ENCODE measurements around the gene KCNS1. TPM values are rescaled to one million over a fixed set of nuclear protein-coding genes. Genes with fewer than 3 reads are reported as not detected.

The KCNS1 gene
- total RNA-seq, 1 donor from 2014 or later: not detected

DNA sequence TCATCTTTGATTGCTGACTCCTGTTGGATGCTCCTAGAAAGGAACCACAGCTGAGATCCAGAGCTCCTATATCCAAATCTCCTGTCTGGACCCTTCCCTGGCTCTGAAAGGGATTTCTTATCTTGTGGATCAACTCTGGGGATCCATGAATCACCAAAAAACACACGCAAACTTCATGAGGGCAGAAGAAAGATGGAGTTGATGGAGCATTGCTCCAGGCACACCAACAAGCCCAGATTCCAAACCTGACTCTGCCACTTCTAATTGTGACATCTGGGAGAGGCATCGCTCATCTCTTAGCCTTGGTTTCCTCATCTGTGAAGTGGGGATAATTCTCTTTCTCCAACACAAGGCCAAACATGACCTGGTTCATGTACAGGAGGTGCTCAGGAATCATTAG is 6.7 kb downstream of the KCNS1 start:
- no peaks in the 10 kb centered on the region for H3K36me3 Mint-ChIP-seq
- peaks cover 27% of the 10 kb centered on the region for H3K27me3 Mint-ChIP-seq (ENCODE audit: low read depth)
- no peak for DNase-seq (ENCODE audit: low spot score in 2 of 2, unreplicated experiment in 2 of 2)
- no peaks in the 10 kb centered on the region for H3K9me3 Mint-ChIP-seq
- H3K4me1 Mint-ChIP-seq: no peaks in the 10 kb centered on the region
- no peak for TF ChIP-seq CTCF (IDR thresholded peaks at IDR 0.05; ENCODE audit: unreplicated experiment)
- H3K4me3 Mint-ChIP-seq: no peak overlapping the region
- H3K27ac Mint-ChIP-seq: no peak overlapping the region

DNA sequence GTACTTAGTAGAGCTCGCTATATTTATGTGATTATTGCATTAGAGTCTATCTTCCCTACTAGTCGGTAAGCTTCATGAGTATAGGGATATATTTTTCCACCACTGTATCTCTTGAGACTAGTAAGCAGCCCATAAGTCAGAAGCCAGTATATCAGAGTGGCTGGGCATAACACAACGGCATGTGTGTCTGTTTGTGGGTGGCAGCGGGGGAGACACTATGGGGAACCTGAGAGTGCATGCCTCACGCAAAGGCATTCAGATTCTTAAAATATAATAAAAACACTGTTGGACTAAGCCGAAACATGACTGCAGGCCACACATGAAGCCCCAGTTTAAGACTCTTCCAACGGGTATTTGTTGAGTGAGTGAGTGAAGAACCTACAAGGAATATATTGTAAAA is 8.0 kb downstream of the KCNS1 start:
- peaks cover 3% of the 10 kb centered on the region for H3K4me1 Mint-ChIP-seq
- no peaks in the 10 kb centered on the region for H3K9me3 Mint-ChIP-seq
- no peaks in the 10 kb centered on the region for H3K36me3 Mint-ChIP-seq
- H3K27me3 Mint-ChIP-seq (ENCODE audit: low read depth): peaks cover 19% of the 10 kb centered on the region
- TF ChIP-seq CTCF (IDR thresholded peaks at IDR 0.05; ENCODE audit: unreplicated experiment): no peak
- no peak overlapping the region for H3K4me3 Mint-ChIP-seq
- DNase-seq (ENCODE audit: low spot score in 2 of 2, unreplicated experiment in 2 of 2): no peak
- no peak overlapping the region for H3K27ac Mint-ChIP-seq

DNA sequence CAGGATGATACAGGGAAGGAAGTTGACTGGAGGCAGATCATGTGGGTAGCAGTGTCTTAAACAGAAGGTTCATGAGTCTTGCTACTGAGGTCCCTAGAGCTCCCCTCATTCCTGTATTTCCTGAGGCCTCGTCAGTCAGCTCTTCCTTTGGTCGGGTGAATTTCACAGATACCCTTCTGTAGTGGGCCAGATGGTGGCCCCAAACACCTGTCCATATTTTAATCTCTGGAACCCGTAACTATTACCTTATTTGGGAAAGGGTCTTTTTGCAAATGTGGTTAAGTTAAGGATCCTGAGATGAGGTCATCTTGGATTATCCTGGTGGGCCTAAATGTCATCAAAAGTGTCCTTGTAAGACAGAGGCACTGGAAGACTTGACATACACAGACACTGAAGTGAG is 9.6 kb downstream of the KCNS1 start:
- peaks cover 6% of the 10 kb centered on the region for H3K4me1 Mint-ChIP-seq
- H3K36me3 Mint-ChIP-seq: peaks cover 3% of the 10 kb centered on the region
- TF ChIP-seq CTCF (IDR thresholded peaks at IDR 0.05; ENCODE audit: unreplicated experiment): no peak
- no peak for DNase-seq (ENCODE audit: low spot score in 2 of 2, unreplicated experiment in 2 of 2)
- peaks cover 6% of the 10 kb centered on the region for H3K27me3 Mint-ChIP-seq (ENCODE audit: low read depth)
- H3K27ac Mint-ChIP-seq: no peak overlapping the region
- peaks cover 4% of the 10 kb centered on the region for H3K9me3 Mint-ChIP-seq
- no peak overlapping the region for H3K4me3 Mint-ChIP-seq

DNA sequence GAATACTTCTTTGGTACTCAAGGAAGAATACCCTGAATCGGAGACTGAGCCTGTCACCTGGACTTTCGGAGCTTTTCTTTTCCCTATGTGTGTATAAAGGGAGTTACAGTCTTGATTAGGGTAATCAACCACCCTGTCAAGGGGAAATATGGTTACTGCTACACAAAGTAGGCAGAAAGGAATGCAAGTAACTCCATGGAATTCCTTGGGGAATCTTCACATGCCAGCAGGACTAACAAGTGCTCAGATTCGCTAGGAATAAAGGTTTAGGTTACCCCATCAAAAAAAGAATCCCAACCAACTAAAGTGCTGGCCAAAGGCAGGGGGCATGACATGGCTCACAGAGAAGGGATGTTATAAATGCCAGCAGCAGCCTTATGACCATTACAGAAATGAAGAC is 10.4 kb downstream of the KCNS1 start:
- no peak overlapping the region for H3K27ac Mint-ChIP-seq
- no peak for TF ChIP-seq CTCF (IDR thresholded peaks at IDR 0.05; ENCODE audit: unreplicated experiment)
- DNase-seq (ENCODE audit: low spot score in 2 of 2, unreplicated experiment in 2 of 2): no peak
- H3K36me3 Mint-ChIP-seq: peaks cover 7% of the 10 kb centered on the region
- no peaks in the 10 kb centered on the region for H3K27me3 Mint-ChIP-seq (ENCODE audit: low read depth)
- peaks cover 12% of the 10 kb centered on the region for H3K9me3 Mint-ChIP-seq
- peaks cover 6% of the 10 kb centered on the region for H3K4me1 Mint-ChIP-seq
- no peak overlapping the region for H3K4me3 Mint-ChIP-seq

DNA sequence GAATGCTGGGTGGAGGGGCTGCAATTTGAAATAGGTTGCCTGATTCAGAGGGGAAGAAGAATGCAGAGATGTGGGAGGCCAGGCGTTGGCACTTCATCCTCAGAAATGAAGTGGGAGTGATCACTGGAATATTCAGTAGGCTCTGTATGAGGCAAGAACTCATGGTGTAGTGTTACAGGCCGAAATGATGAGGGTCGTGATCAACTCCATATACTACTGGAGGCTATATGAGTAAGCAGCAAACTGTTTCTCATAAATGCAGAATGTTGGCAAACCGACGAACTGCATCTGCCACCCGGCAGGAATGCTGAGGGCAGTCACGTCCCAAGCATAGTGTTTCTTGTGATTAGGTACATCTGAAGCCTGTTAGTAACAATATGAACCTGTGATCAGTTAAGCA is 12.7 kb downstream of the KCNS1 start:
- Mint-ChIP-seq H3K4me1 (peaks cover 6% of the 10 kb centered on the region), H3K36me3 (peaks cover 13% of the 10 kb centered on the region), H3K9me3 (peaks cover 20% of the 10 kb centered on the region), H3K27ac (no peak overlapping the region), H3K27me3 (ENCODE audit: low read depth) (no peaks in the 10 kb centered on the region), H3K4me3 (no peak overlapping the region)
- no peak for DNase-seq (ENCODE audit: low spot score in 2 of 2, unreplicated experiment in 2 of 2)
- TF ChIP-seq CTCF (IDR thresholded peaks at IDR 0.05; ENCODE audit: unreplicated experiment): no peak

- peaks cover 16% of the 10 kb centered on the region for H3K36me3 Mint-ChIP-seq
- no peak for TF ChIP-seq CTCF (IDR thresholded peaks at IDR 0.05; ENCODE audit: unreplicated experiment)
- H3K4me1 Mint-ChIP-seq: peaks cover 6% of the 10 kb centered on the region
- H3K4me3 Mint-ChIP-seq: no peak overlapping the region
- no peaks in the 10 kb centered on the region for H3K27me3 Mint-ChIP-seq (ENCODE audit: low read depth)
- H3K9me3 Mint-ChIP-seq: peaks cover 24% of the 10 kb centered on the region
- DNase-seq (ENCODE audit: low spot score in 2 of 2, unreplicated experiment in 2 of 2): no peak
- no peak overlapping the region for H3K27ac Mint-ChIP-seq
Observed at GRCh38 chr20:45087814-45088213, 13.1 kb downstream of the KCNS1 start.
